T-helper 17 cell (primary cell): ENCODE measurements around the gene FADS2. TPM values are rescaled to one million over a fixed set of nuclear protein-coding genes. Genes with fewer than 3 reads are reported as not detected.
A peak's percentile ranks its signal among the peaks of the same experiment; 100 is the strongest.

Experiments
- ATAC-seq: fragments of 150-1000 bp; cut with Tn5 transposase; 2 replicates; pipeline ENCODE4 v1.10.0; 2021; ENCODE audit warnings: mild to moderate bottlenecking, moderate library complexity
- DNase-seq, 3 donors: peaks; one replicate each; pipeline versions ENCODE4 v3.0.0 to v3.0.0-alpha.2; 2020 to 2021
- H3K9me3 ChIP-seq: one replicate; pipeline ENCODE4 v1.7.0; 2013; ENCODE audit warnings: low read length, mild to moderate bottlenecking; ENCODE audit not compliant: control insufficient read depth, poor library complexity, severe bottlenecking
- H3K27ac Mint-ChIP-seq: one replicate; pipeline ENCODE4 v1.8.0; 2022; ENCODE audit warnings: mild to moderate bottlenecking, moderate library complexity, mixed read lengths
- H3K27me3 Mint-ChIP-seq: one replicate; pipeline ENCODE4 v1.8.0; 2022; ENCODE audit warnings: mixed read lengths
- H3K36me3 Mint-ChIP-seq: one replicate; pipeline ENCODE4 v1.8.0; 2022; ENCODE audit warnings: low read depth, mixed read lengths
- H3K4me1 Mint-ChIP-seq: one replicate; pipeline ENCODE4 v1.8.0; 2022; ENCODE audit warnings: mild to moderate bottlenecking, mixed read lengths
- H3K4me3 Mint-ChIP-seq: one replicate; pipeline ENCODE4 v1.8.0; 2022; ENCODE audit warnings: mild to moderate bottlenecking, moderate library complexity, mixed read lengths
- total RNA-seq, 4 donors: library from RNA in 2 of 4; stranded (reverse) in 2 of 4; gene quantifications; one replicate each; pipeline ENCODE4 v1.2.3 and lab custom pipeline; 2022 to 2026

Gene FADS2
- total RNA-seq, 2 donors from 2014 or later = 5.2 to 15.7 TPM

- ATAC-seq = no peak
- Mint-ChIP-seq H3K4me3 (no peak overlapping the region), H3K27me3 (peaks cover 43% of the 10 kb centered on the region), H3K36me3 (no peaks in the 10 kb centered on the region), H3K4me1 (peaks cover 5% of the 10 kb centered on the region), H3K27ac (no peak overlapping the region)
- H3K9me3 ChIP-seq = no peaks in the 10 kb centered on the region
- no peak for DNase-seq
Observed at GRCh38 chr11:61911701-61912529, 83.8 kb downstream of the FADS2 start.

GRCh38 chr11:61912530-61912898 lies 84.4 kb downstream of the FADS2 start:
- DNase-seq (no peak), ATAC-seq (no peak)
- H3K36me3 Mint-ChIP-seq = no peaks in the 10 kb centered on the region
- peaks cover 43% of the 10 kb centered on the region for H3K27me3 Mint-ChIP-seq
- peaks cover 5% of the 10 kb centered on the region for H3K4me1 Mint-ChIP-seq
- H3K9me3 ChIP-seq = no peaks in the 10 kb centered on the region
- H3K4me3 Mint-ChIP-seq = no peak overlapping the region
- no peak overlapping the region for H3K27ac Mint-ChIP-seq

- H3K4me1 Mint-ChIP-seq = peaks cover 11% of the 10 kb centered on the region
Observed at GRCh38 chr11:61912991-61913698, 85.0 kb downstream of the FADS2 start.

GRCh38 chr11:61913699-61914395 lies 85.7 kb downstream of the FADS2 start:
- ATAC-seq = no peak
- Mint-ChIP-seq H3K27me3 (peaks cover 56% of the 10 kb centered on the region), H3K36me3 (peaks cover 5% of the 10 kb centered on the region), H3K4me3 (no peak overlapping the region), H3K4me1 (peaks cover 15% of the 10 kb centered on the region), H3K27ac (no peak overlapping the region)
- DNase-seq = no peak
- no peaks in the 10 kb centered on the region for H3K9me3 ChIP-seq

More at GRCh38 chr11:61912991-61913698, 85.0 kb downstream of the FADS2 start:
- Mint-ChIP-seq H3K27me3 (peaks cover 49% of the 10 kb centered on the region), H3K4me3 (no peak overlapping the region), H3K36me3 (peaks cover 2% of the 10 kb centered on the region), H3K27ac (no peak overlapping the region)
- ATAC-seq (no peak), DNase-seq (no peak)
- no peaks in the 10 kb centered on the region for H3K9me3 ChIP-seq

GRCh38 chr11:61914471-61915171 lies 86.5 kb downstream of the FADS2 start:
- Mint-ChIP-seq H3K27me3 (peaks cover 64% of the 10 kb centered on the region), H3K36me3 (peaks cover 5% of the 10 kb centered on the region), H3K4me1 (peaks cover 15% of the 10 kb centered on the region), H3K4me3 (no peak overlapping the region), H3K27ac (no peak overlapping the region)
- DNase-seq (no peak), ATAC-seq (no peak)
- no peaks in the 10 kb centered on the region for H3K9me3 ChIP-seq

GRCh38 chr11:61916737-61917333 lies 88.7 kb downstream of the FADS2 start:
- Mint-ChIP-seq H3K36me3 (peaks cover 7% of the 10 kb centered on the region), H3K4me1 (peaks cover 17% of the 10 kb centered on the region), H3K4me3 (peak overlapping the region; percentile 52), H3K27ac (no peak overlapping the region), H3K27me3 (peaks cover 75% of the 10 kb centered on the region)
- no peak for DNase-seq
- peak; percentile 13 for ATAC-seq
- no peaks in the 10 kb centered on the region for H3K9me3 ChIP-seq

Other genes starting within 250 kb of the FADS2 start
- gene SYT7, start 247.2 kb upstream of the FADS2 start, total RNA-seq = not detected
- gene DAGLA, start 147.9 kb upstream of the FADS2 start, total RNA-seq = 1 to 10 TPM; 1.3 to 2.1 TPM
- gene MYRF, start 75.7 kb upstream of the FADS2 start, total RNA-seq = 1 to 10 TPM in 1 of 2 donors, under 1 TPM in 1; 0.47 to 1.5 TPM
- gene TMEM258, start 35.7 kb upstream of the FADS2 start, total RNA-seq = 10 to 100 TPM; 68.4 to 77.6 TPM
- gene FEN1, start 35.4 kb upstream of the FADS2 start, total RNA-seq = 10 to 100 TPM in 1 of 2 donors, 1 to 10 TPM in 1; 9.7 to 13.0 TPM
- gene FADS1, start 11.3 kb upstream of the FADS2 start, total RNA-seq = 1 to 10 TPM; 1.2 to 4.6 TPM
- gene FADS3, start 63.2 kb downstream of the FADS2 start, total RNA-seq = 10 to 100 TPM in 1 of 2 donors, 1 to 10 TPM in 1; 8.5 to 14.5 TPM
- not detected for gene RAB3IL1, start 89.3 kb downstream of the FADS2 start, total RNA-seq
- gene BEST1, start 122.1 kb downstream of the FADS2 start, total RNA-seq = under 1 TPM; 0.26 to 0.35 TPM
- gene FTH1, start 139.3 kb downstream of the FADS2 start, total RNA-seq = 1,000 to 10,000 TPM; 1,744 to 2,260 TPM